HepG2 (cell line): ENCODE measurements around the gene TMEM183A. TPM values are rescaled to one million over a fixed set of nuclear protein-coding genes. Genes with fewer than 3 reads are reported as not detected.
A peak's percentile ranks its signal among the peaks of the same experiment; 100 is the strongest.

Experiments used
- BHLHE40 ChIP-seq: IDR thresholded peaks from 2 replicates; pipeline ENCODE4 v1.6.1; 2011; ENCODE audit warnings: low read length, improper control_type of control experiment
- DR1 ChIP-seq: sonication (generic); formaldehyde crosslinking; IDR thresholded peaks from 2 replicates; pipeline ENCODE4 v1.8.0; 2021; ENCODE audit warnings: mild to moderate bottlenecking, missing genetic modification reagents, inconsistent platforms
- FOXC1 ChIP-seq: sonication (generic); formaldehyde crosslinking; IDR thresholded peaks from 2 replicates; pipeline ENCODE4 v1.8.0; 2022; ENCODE audit warnings: mild to moderate bottlenecking, missing genetic modification reagents, borderline replicate concordance
- HES4 ChIP-seq: sonication (generic); formaldehyde crosslinking; IDR thresholded peaks from 2 replicates; pipeline ENCODE4 v1.9.0; 2021; ENCODE audit warnings: mild to moderate bottlenecking, missing genetic modification reagents, borderline replicate concordance
- IRF2 ChIP-seq: IDR thresholded peaks from 2 replicates; pipeline ENCODE4 v1.6.1; 2018; ENCODE audit warnings: missing genetic modification reagents, missing compliant biosample characterization
- KLF13 ChIP-seq: sonication (generic); formaldehyde crosslinking; IDR thresholded peaks from 2 replicates; pipeline ENCODE4 v1.4.0; 2020; ENCODE audit warnings: mild to moderate bottlenecking, missing genetic modification reagents
- NFE2L2 ChIP-seq: fragments of 150-350 bp; IDR thresholded peaks from 2 replicates; pipeline ENCODE4 v1.6.1; 2014; ENCODE audit warnings: low read length
- NFIC ChIP-seq: IDR thresholded peaks from 2 replicates; pipeline ENCODE4 v1.6.1; 2012; ENCODE audit warnings: mild to moderate bottlenecking, low read length, inconsistent platforms
- NONO ChIP-seq, 2 experiments: fragments of 450-650 bp in 1 of 2; sonication (generic) in 1 of 2; formaldehyde crosslinking in 1 of 2; IDR thresholded peaks in 1 of 2; conservative IDR thresholded peaks in 1 of 2; 2 replicates each; pipeline versions ENCODE4 v1.6.1 to v1.8.0; 2017 to 2022; ENCODE audit warnings: mild to moderate bottlenecking in 1 of 2, missing genetic modification reagents in 1 of 2, moderate library complexity in 1 of 2
- RBM39 ChIP-seq: fragments of 200-400 bp; formaldehyde crosslinking; IDR thresholded peaks from one replicate; pipeline ENCODE4 v1.6.1; 2018; ENCODE audit warnings: antibody characterized with exemption, mild to moderate bottlenecking, low read depth, low read length; ENCODE audit not compliant: poor library complexity, severe bottlenecking
- RFXAP ChIP-seq: sonication (generic); formaldehyde crosslinking; IDR thresholded peaks from 2 replicates; pipeline ENCODE4 v1.4.0; 2020; ENCODE audit warnings: missing genetic modification reagents, borderline replicate concordance
- SCMH1 ChIP-seq: sonication (generic); formaldehyde crosslinking; IDR thresholded peaks from 2 replicates; pipeline ENCODE4 v1.9.0; 2021; ENCODE audit warnings: missing genetic modification reagents, mild to moderate bottlenecking, borderline replicate concordance
- TFAP4 ChIP-seq: sonication (generic); IDR thresholded peaks from 2 replicates; pipeline ENCODE4 v1.6.1; 2016; ENCODE audit warnings: low read depth, borderline replicate concordance
- ZBTB40 ChIP-seq, 2 experiments: fragments of 450-650 bp in 1 of 2; sonication (generic) in 1 of 2; formaldehyde crosslinking in 1 of 2; IDR thresholded peaks; 2 replicates each; pipeline versions ENCODE4 v1.6.1 to v1.8.0; 2016 to 2022; ENCODE audit warnings: antibody characterized with exemption in 1 of 2, mild to moderate bottlenecking in 1 of 2, missing genetic modification reagents in 1 of 2
- ZNF383 ChIP-seq: sonication (generic); formaldehyde crosslinking; IDR thresholded peaks from 2 replicates; pipeline ENCODE4 v1.4.0; 2020; ENCODE audit warnings: missing genetic modification reagents, mild to moderate bottlenecking, borderline replicate concordance
- ZNF563 ChIP-seq: sonication (generic); formaldehyde crosslinking; IDR thresholded peaks from 2 replicates; pipeline ENCODE4 v1.8.0; 2022; ENCODE audit warnings: mild to moderate bottlenecking, moderate library complexity, missing genetic modification reagents
- ZNF720 ChIP-seq: sonication (generic); formaldehyde crosslinking; IDR thresholded peaks from 2 replicates; pipeline ENCODE4 v1.4.0; 2020; ENCODE audit warnings: missing genetic modification reagents
- ZNF839 ChIP-seq: sonication (generic); formaldehyde crosslinking; IDR thresholded peaks from 2 replicates; pipeline ENCODE4 v1.4.0; 2020; ENCODE audit warnings: missing genetic modification reagents, mild to moderate bottlenecking, borderline replicate concordance
- polyA plus RNA-seq, 8 experiments: library from polyadenylated mRNA; depleted of rRNA in 3 of 8; stranded (reverse) in 7 of 8; unstranded in 1 of 8; fragments of >200 nt; fragmentation: Illumina TruSeq in 4 of 8; extraction: Trizol in 4 of 8; gene quantifications; 2 replicates each; pipeline versions ENCODE4 v1.2.1 to v1.2.3, GENCODE V29; 2011 to 2016; ENCODE audit warnings: low read depth in 4 of 8, missing spikeins in 1 of 8, mixed read lengths in 1 of 8; ENCODE audit not compliant: insufficient read depth in 1 of 8
- total RNA-seq, 5 experiments: library from RNA; depleted of rRNA; stranded (reverse); fragments of >200 nt; fragmentation: Illumina TruSeq; extraction: Trizol; gene quantifications; 2 replicates each; pipeline ENCODE4 v1.2.3, GENCODE V29; 2016; ENCODE audit warnings: low read depth in 1 of 5

Gene TMEM183A
- total and polyA plus RNA-seq, 2 of the 13 experiments (the other 11 are each of a cell fraction or from before 2014, with no cell fraction given) = 59.7 to 82.0 TPM

DNA sequence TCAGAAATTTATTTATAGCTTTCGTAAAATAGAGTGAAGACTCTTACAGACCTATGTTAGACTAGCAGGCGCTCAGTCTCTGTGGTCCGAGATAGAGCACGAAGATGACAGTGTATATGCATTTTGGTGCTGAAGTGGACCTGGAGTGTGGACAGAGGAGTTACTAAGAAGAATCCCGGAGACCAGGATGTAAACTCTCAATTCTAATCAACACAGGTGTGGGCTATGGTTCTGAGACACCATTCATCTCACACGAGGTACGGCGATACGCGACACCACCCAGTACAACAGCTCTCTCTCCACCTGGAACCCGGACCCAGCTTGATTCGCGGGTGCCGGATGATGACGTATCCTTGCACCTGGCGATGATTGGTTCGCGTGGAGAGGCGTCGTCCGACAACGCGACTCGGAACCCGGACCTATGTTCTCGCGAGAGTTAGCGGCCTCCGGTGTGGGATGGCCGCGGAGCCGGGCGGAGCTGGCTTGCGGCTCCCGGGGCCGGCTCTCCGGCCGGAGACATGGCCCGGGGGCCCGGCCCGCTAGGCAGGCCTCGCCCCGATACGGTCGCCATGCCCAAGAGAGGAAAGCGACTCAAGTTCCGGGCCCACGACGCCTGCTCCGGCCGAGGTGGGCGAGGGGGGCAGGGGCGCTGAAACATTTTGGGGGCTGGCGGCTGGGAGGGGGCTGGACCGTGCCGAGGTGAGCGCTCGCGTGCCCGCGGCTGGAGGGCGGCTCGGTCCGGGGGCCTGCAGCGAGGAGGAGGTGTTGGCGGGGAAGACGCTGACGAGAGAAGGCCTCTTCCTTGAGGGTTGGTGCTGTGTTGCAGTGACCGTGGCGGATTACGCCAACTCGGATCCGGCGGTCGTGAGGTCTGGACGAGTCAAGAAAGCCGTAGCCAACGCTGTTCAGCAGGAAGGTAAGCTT, at the start of gene TMEM183A (continued):
- TF ChIP-seq KLF13 (CRISPR knock-in tag) (no peak), BHLHE40 (no peak), IRF2 (CRISPR knock-in tag) (peak; percentile 64; the same call in 1 of the 2 replicates), TFAP4 (peak; percentile 64; the same call in 1 of the 2 replicates), SCMH1 (no peak), NFIC (no peak), ZBTB40 (IDR thresholded peaks at IDR 0.05) (no peak), ZBTB40 (CRISPR knock-in tag; IDR thresholded peaks at IDR 0.05) (0 out of 2 replicates have a peak, but pooled peaks have one; percentile 44), RFXAP (CRISPR knock-in tag) (peak; percentile 81; the same call in 1 of the 2 replicates), ZNF563 (peak; percentile 51; the same call in 1 of the 2 replicates), DR1 (CRISPR knock-in tag) (peak; percentile 63; the same call in 1 of the 2 replicates), RBM39 (peak; percentile 44), NONO (IDR thresholded peaks at IDR 0.05) (no peak), NONO (CRISPR knock-in tag; conservative IDR thresholded peaks at IDR 0.05) (peak; percentile 84), FOXC1 (CRISPR knock-in tag) (0 out of 2 replicates have a peak, but pooled peaks have one; percentile 48), ZNF720 (CRISPR knock-in tag) (no peak), ZNF839 (CRISPR knock-in tag) (peak; percentile 71; the same call in 1 of the 2 replicates), NFE2L2 (no peak), HES4 (CRISPR knock-in tag) (peak; percentile 63; the same call in 1 of the 2 replicates), ZNF383 (CRISPR knock-in tag) (peak; percentile 36; the same call in 1 of the 2 replicates)
